Stimulated activated CD8-positive, alpha-beta memory T cell treated with anti-CD3 and anti-CD28 coated beads, Interleukin-15, amount 100 ng/mL, for 48 hours (primary cell): ENCODE measurements around the gene RASGRF2.
"Not testable (repeated sequence)": the region's sequence is repeated elsewhere in the genome, so short reads cannot be mapped to it uniquely, and the experiment has no call there.

Experiments
- DNase-seq, 2 donors: peaks; one replicate each; pipeline ENCODE4 v3.0.0-alpha.2; 2020; ENCODE audit warnings: low read depth in 2 of 2

Gene RASGRF2

DNA sequence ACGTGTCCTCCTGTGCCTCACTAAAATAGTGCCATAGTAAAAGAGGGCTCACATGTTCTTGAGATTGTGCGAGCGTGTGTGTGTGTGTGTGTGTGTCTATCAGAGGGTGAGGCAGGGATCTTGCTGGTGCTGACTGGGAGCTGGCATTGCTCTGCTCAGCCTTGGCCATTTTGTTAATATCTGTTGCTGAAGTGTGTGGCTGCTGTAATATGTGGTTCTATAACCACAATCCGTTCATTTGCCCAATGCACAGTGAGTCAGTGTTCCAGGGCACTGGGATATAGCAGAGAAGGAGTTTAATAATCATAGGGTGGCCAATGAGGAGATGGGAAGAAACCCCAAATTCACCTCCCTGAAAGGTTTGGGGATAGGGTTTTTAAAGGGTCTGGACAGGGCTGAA lies 61.3 kb downstream of the RASGRF2 start:
- DNase-seq = no peak

DNA sequence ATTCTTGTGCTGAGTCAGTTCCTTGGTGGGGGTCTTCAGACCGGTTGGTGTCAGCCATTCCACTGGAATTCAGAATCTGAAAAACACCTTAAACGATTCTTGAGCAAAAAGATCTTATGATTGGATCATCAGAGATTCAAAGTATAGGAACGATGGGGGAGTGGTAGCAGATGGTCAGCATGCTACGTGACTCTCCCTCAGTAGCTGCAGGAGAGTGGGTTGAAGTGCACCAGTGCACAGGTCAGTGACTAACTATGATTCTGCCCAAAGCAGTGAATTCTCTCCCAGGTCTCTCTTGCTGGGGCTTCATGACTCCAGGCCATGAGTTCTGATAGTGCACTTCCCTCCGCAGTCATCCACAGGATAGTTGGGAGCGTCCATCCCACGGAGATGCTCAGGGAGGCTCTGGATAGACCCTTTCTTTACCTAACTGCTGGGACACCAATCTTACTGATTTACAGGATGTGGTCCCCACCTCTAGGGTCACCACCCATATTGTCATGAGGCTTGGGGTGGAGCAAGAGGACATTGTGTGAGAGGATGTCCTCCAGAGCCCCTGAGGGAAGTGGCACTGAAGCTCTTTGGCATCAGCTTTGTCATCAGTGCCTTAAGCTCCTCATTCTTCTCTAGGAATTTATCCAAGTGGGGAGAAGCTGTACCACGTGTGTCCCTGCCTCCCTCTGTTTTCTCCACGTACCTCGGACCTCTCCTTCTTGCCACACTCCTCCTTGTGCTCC lies 62.0 kb downstream of the RASGRF2 start:
- no peak for DNase-seq

DNA sequence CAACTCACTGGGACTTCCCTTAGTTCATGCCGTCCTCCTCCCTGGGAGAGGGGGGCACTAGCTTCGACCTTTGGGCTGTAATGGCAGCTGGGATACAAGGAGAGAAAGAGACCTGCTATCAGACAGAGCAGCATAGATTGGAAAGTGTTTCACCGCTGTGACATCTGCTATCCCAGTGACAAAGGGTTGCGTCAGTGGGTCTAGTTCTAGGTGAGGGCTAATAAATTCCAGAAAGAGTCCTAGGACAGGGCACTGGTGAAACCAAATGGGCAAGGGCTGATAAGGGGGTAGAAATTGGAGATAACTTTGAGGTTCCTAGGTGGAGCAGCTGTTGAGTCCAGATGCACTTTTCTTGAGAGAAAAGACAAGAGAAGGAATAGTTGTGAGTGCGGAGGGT lies 62.5 kb downstream of the RASGRF2 start:
- DNase-seq = no peak

DNA sequence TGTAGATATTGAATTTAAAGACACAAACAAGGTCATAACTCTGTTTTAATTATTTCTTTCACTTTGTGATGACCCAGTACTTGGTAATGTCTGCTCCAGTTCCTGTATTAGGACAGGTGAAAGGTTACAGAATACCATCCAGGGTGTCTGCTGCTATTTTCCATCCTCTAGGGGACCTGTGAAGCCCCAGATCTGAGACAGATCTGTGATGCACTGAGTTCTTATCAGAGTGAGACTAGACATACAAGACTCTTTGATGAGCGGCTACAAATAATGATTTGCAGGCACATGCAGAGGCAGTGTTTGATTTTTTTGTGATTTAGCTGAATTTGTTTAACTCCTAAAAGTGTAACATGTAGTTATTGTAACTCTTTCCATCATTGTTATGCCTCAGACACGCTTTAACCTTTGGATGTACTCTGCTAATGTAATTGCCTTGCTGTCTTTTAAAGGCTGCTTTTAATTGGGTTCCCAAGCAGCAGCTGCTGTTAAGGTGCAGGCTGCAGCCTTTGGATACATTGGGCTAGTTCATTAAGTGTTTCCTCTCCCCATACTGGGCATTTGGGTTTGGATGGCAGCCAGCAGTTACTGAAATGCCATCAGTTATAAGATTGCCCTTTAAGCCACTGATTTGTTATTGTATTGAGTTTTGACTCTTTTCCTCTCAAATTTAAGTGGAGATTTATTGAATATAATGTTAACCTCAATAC lies 63.3 kb downstream of the RASGRF2 start:
- DNase-seq = no peak

DNA sequence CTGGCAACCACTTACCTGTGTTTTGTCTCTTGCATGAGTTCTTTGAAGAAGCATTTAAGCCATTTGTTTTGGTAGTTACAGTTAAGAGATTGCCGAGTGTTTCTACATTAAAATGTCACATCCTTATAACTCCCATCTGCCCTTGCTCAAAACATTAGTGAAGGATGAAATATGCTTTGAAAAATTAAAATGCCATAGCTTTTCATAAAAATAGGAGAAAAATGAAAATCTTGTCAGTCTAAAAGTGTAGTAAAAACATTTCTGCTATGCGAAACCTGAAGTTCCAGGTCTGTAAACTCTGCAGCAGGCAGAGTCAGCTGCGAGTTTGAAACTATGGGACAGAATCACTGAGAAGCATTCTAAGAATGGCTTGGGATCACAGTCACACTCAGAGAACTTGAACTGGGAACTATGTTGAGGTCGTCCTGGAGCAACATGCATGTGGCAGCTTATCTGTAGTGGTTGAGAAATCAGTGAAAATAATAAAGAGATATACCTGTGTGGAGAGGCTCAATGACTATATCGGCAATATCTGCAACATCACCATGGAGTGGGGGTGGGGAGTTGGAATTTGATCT lies 67.4 kb downstream of the RASGRF2 start:
- no peak for DNase-seq

- not testable (repeated sequence) for DNase-seq
Observed at GRCh38 chr5:81028888-81029287, 68.7 kb downstream of the RASGRF2 start.

DNA sequence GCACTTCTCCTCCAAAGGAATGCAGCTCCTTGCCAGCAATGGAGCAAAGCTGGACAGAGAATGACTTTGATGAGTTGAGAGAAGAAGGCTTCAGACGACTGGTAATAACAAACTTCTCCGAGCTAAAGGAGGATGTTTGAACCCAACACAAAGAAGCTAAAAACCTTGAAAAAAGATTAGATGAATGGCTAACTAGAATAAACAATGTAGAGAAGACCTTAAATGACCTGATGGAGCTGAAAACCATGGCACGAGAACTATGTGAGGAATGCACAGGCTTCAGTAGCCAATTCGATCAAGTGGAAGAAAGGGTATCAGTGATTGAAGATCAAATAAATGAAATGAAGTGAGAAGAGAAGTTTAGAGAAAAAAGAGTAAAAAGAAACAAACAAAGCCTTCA lies 69.6 kb downstream of the RASGRF2 start:
- not testable (repeated sequence) for DNase-seq

DNA sequence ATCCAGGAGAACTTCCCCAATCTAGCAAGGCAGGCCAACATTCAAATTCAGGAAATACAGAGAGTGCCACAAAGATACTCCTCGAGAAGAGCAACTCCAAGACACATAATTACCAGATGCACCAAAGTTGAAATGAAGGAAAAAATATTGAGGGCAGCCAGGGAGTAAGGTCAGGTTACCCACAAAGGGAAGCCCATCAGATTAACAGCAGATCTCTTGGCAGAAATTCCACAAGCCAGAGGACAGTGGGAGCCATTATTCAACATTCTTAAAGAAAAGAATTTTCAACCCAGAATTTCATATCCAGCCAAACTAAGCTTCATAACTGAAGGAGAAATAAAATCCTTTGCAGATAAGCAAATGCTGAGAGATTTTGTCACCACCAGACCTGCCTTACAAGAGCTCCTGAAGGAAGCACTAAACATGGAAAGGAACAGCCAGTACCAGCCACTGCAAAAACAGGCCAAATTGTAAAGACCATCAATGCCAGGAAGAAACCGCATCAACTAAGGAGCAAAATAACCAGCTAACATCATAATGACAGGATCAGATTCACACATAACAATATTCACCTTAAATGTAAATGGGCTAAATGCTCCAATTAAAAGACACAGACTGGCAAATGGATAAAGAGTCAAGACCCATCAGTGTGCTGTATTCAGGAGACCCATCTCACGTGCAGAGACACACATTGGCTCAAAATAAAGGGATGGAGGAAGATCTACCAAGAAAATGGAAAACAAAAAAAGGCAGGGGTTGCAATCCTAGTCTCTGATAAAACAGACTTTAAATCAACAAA lies 70.3 kb downstream of the RASGRF2 start:
- not testable (repeated sequence) for DNase-seq

DNA sequence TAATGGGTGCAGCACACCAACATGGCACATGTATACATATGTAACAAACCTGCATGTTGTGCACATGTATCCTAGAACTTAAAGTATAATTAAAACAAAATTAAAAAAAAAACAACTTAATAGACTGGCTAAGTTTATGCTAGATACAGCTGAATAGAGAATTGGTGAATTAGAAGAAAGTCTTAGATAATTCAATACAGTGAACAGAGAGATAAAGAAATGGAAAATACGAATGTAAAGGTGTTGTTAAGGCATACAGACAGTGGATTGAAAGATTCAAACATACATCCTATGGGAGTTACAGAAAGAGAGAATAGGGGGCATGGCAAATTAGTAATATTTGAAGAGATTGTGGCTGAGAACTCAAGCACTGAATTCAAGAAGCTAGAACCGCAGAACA lies 75.4 kb downstream of the RASGRF2 start:
- DNase-seq = no peak

- no peak for DNase-seq
Observed at GRCh38 chr5:81038495-81038894, 78.3 kb downstream of the RASGRF2 start.

DNA sequence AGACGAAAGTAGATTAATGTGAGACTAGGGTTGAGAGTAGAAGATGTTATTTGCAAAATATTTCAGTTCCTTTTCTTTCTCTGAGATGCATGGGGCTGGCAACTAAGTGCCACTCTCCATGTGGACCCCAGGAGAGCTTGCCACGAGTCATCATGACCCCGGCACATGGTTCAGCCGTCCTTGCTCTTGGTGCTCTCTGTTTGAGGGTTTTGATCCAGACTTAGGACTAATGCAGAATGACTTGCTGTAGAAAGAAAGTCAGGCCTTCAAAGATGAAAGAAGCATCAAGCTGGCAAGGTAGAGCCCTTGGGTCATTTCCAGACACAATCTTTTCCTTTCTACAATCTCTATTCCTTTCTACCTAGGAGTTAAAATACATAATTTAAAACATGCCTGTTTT lies 84.7 kb downstream of the RASGRF2 start:
- no peak for DNase-seq

GRCh38 chr5:81045389-81045807 lies 85.2 kb downstream of the RASGRF2 start:
- DNase-seq = no peak

- DNase-seq = no peak
Observed at GRCh38 chr5:81046041-81046440, 85.9 kb downstream of the RASGRF2 start.

- DNase-seq = no peak
Observed at GRCh38 chr5:81052325-81052724, 92.2 kb downstream of the RASGRF2 start.

DNA sequence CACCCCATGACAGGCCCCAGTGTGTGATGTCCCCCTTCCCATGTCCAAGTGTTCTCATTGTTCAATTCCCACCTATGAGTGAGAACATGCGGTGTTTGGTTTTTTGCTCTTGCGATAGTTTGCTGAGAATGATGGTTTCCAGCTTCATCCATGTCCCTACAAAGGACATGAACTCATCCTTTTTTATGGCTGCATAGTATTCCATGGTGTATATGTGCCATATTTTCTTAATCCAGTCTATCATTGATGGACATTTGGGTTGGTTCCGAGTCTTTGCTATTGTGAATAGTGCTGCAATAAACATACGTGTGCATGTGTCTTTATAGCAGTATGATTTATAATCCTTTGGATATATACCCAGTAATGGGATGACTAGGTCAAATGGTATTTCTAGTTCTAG lies 93.1 kb downstream of the RASGRF2 start:
- DNase-seq = not testable (repeated sequence)

DNA sequence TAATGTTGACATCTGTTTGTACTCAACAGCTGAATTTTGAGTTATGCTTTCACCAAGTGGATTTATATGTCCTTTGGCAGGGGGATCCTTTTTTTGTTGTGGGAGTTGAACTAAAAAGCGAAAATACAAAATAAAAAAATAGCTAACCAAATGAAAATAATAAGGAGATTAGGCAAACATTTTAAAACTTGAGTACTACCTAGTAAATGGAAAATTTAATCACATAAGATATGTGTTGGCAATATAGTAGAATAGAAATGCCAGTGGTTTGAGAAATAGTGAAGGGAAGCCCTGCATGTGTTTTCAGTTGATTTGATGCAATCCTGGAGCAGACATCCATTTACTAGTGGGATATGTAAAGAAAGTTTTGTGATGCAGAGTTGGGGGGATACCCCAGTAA lies 98.0 kb downstream of the RASGRF2 start:
- DNase-seq = no peak

GRCh38 chr5:81065492-81065891 lies 105.3 kb downstream of the RASGRF2 start:
- no peak for DNase-seq

DNA sequence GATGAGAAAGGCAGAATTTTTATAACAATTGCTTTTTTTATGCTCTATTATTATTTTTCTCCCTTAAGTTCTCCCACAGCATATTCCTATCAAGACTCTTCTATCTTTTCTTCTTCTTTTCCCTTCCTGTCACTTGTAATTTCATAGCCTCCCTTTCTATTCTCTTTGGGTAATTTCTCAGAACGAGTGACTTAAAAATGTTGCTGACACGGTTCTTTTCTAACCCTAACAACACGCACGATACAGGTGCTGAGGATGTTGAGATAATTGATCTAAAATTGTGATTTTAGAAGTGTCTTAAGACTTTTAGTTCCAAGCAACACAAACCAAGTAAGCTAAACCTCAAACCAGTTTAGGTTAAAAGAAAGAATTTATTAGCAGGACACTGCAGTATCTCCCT lies 105.9 kb downstream of the RASGRF2 start:
- no peak for DNase-seq

DNA sequence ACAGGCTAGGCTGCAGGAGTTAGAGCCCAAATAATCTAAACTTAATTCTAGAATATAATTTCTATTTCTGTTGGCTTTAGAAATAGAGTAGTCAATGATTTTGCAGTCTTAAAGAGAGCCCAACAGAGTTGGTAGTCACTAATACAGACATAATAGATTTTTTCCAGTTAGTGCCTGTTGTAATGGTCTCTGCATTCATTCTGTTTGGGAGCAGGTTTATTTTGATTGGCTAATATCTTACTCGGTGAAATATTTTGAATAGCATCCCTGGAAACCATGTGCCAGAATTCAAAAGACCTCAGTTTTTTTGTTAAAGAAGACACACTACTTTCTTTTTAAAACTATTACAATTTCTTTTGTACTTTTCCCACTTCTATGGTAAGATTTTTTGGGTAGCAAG lies 107.2 kb downstream of the RASGRF2 start:
- no peak for DNase-seq

DNA sequence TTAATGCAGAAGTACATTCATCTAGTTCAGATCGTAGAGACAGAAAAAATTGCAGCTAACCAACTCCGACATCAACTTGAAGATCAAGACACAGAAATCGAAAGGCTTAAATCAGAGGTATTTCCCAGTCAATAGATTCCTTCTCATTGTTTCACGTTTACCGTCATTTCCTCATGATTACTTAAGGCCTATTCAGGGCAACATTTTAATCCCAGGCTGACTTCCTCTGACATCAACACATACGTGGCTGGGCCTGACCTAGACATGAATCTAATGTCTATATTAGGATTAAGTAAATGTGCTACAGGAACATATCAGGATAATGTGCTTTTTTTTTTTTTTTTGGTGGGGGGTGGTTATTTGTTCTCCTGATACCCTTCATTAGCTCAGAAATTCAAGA lies 107.9 kb downstream of the RASGRF2 start:
- DNase-seq = no peak

GRCh38 chr5:81068635-81069034 lies 108.5 kb downstream of the RASGRF2 start:
- DNase-seq = no peak

DNA sequence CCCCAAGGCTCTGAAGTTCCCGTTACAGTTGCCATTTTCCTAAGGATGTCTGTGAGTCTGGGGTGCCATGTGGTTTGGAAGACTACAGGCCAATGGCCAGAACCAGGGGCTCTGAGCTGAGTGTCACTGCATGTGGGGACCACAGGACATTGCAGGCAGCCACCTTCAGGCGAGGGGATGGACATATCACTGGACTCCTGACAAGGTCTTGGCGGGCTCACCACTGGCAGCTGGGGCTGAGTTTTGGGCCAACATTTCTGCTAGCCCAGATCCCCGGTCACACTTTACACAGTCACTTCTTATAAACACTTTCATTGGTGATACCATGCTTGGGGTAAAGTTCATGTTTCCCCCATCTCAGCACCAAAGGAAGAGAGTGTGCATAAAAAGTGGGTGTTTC lies 109.8 kb downstream of the RASGRF2 start:
- no peak for DNase-seq
